ENCODE data around the gene RPS19.

GRCh38 chr19:41912899-41913537 is 53.0 kb downstream of the RPS19 start:
- no peak for TF ChIP-seq POLR2A (IDR thresholded peaks at IDR 0.05)
- no peak for TF ChIP-seq CTCF (IDR thresholded peaks at IDR 0.05)

Measured in testis (tissue), 2 donors.